ENCODE measurements around the gene PHF2.

DNA sequence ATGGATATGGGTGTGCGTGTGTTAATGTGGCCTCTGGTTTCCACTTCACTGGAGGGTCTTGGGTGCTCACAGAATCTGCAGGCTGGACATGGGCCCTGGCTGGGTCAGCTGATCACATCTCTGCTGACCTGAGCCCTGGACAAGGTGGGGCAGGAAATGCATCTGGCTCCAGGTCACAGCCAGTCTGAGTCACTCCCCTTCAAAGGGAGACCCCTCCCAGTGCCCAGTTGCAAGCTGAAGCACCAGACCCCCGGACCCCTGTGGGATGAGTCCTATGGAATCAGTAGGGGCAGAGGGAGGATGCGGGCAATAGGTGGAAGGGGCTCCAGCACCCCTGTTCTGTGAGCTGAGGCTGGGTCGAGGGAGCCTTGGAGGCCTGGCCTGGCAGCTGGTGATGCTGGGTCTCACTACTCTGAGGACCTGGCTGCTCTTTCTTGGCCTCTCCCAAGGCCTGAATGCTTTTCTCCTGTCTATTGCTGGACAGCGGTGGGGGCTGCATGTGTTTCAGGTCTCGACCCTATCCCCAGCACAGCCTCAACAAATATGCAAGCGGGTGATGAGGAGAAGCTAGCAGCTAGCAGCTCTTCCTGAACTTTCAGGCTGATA, 54.5 kb downstream of the PHF2 start:
- no peak for TF ChIP-seq KLF7 (tag by site-specific recombination; IDR thresholded peaks at IDR 0.05; ENCODE audit: borderline replicate concordance)
- TF ChIP-seq, protein P1, sequence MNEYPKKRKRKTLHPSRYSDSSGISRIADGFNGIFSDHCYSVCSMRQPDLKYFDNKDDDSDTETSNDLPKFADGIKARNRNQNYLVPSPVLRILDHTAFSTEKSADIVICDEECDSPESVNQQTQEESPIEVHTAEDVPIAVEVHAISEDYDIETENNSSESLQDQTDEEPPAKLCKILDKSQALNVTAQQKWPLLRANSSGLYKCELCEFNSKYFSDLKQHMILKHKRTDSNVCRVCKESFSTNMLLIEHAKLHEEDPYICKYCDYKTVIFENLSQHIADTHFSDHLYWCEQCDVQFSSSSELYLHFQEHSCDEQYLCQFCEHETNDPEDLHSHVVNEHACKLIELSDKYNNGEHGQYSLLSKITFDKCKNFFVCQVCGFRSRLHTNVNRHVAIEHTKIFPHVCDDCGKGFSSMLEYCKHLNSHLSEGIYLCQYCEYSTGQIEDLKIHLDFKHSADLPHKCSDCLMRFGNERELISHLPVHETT (tag by site-specific recombination; IDR thresholded peaks at IDR 0.05), result no peak
- TF ChIP-seq ZNF747 (tag by site-specific recombination; IDR thresholded peaks at IDR 0.05), result no peak
- no peak for TF ChIP-seq ZNF658 (tag by site-specific recombination; IDR thresholded peaks at IDR 0.05)
- TF ChIP-seq, protein P2, sequence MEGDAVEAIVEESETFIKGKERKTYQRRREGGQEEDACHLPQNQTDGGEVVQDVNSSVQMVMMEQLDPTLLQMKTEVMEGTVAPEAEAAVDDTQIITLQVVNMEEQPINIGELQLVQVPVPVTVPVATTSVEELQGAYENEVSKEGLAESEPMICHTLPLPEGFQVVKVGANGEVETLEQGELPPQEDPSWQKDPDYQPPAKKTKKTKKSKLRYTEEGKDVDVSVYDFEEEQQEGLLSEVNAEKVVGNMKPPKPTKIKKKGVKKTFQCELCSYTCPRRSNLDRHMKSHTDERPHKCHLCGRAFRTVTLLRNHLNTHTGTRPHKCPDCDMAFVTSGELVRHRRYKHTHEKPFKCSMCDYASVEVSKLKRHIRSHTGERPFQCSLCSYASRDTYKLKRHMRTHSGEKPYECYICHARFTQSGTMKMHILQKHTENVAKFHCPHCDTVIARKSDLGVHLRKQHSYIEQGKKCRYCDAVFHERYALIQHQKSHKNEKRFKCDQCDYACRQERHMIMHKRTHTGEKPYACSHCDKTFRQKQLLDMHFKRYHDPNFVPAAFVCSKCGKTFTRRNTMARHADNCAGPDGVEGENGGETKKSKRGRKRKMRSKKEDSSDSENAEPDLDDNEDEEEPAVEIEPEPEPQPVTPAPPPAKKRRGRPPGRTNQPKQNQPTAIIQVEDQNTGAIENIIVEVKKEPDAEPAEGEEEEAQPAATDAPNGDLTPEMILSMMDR (tag by site-specific recombination; IDR thresholded peaks at IDR 0.05), result no peak
- no peak for TF ChIP-seq ZNF624 (tag by site-specific recombination; IDR thresholded peaks at IDR 0.05)
- no peak for TF ChIP-seq ZNF274 (IDR thresholded peaks at IDR 0.05; ENCODE audit: low read length)
- no peak for TF ChIP-seq ZNF274 (tag by site-specific recombination; IDR thresholded peaks at IDR 0.05; ENCODE audit: borderline replicate concordance)
- TF ChIP-seq, protein P3, sequence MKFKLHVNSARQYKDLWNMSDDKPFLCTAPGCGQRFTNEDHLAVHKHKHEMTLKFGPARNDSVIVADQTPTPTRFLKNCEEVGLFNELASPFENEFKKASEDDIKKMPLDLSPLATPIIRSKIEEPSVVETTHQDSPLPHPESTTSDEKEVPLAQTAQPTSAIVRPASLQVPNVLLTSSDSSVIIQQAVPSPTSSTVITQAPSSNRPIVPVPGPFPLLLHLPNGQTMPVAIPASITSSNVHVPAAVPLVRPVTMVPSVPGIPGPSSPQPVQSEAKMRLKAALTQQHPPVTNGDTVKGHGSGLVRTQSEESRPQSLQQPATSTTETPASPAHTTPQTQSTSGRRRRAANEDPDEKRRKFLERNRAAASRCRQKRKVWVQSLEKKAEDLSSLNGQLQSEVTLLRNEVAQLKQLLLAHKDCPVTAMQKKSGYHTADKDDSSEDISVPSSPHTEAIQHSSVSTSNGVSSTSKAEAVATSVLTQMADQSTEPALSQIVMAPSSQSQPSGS (tag by site-specific recombination; IDR thresholded peaks at IDR 0.05; ENCODE audit: low read depth), result no peak
- no peak for TF ChIP-seq ZNF76 (tag by site-specific recombination; IDR thresholded peaks at IDR 0.05; ENCODE audit: borderline replicate concordance, low read depth)
- TF ChIP-seq, protein P4, sequence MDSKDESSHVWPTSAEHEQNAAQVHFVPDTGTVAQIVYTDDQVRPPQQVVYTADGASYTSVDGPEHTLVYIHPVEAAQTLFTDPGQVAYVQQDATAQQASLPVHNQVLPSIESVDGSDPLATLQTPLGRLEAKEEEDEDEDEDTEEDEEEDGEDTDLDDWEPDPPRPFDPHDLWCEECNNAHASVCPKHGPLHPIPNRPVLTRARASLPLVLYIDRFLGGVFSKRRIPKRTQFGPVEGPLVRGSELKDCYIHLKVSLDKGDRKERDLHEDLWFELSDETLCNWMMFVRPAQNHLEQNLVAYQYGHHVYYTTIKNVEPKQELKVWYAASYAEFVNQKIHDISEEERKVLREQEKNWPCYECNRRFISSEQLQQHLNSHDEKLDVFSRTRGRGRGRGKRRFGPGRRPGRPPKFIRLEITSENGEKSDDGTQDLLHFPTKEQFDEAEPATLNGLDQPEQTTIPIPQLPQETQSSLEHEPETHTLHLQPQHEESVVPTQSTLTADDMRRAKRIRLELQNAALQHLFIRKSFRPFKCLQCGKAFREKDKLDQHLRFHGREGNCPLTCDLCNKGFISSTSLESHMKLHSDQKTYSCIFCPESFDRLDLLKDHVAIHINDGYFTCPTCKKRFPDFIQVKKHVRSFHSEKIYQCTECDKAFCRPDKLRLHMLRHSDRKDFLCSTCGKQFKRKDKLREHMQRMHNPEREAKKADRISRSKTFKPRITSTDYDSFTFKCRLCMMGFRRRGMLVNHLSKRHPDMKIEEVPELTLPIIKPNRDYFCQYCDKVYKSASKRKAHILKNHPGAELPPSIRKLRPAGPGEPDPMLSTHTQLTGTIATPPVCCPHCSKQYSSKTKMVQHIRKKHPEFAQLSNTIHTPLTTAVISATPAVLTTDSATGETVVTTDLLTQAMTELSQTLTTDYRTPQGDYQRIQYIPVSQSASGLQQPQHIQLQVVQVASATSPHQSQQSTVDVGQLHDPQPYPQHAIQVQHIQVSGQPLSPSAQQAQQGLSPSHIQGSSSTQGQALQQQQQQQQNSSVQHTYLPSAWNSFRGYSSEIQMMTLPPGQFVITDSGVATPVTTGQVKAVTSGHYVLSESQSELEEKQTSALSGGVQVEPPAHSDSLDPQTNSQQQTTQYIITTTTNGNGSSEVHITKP (tag by site-specific recombination; IDR thresholded peaks at IDR 0.05), result no peak
- TF ChIP-seq KLF16 (tag by site-specific recombination; IDR thresholded peaks at IDR 0.05), result no peak
- TF ChIP-seq, protein P5, sequence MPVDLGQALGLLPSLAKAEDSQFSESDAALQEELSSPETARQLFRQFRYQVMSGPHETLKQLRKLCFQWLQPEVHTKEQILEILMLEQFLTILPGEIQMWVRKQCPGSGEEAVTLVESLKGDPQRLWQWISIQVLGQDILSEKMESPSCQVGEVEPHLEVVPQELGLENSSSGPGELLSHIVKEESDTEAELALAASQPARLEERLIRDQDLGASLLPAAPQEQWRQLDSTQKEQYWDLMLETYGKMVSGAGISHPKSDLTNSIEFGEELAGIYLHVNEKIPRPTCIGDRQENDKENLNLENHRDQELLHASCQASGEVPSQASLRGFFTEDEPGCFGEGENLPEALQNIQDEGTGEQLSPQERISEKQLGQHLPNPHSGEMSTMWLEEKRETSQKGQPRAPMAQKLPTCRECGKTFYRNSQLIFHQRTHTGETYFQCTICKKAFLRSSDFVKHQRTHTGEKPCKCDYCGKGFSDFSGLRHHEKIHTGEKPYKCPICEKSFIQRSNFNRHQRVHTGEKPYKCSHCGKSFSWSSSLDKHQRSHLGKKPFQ (tag by site-specific recombination; IDR thresholded peaks at IDR 0.05), result no peak

Data from HEK293 (cell line).